ENCODE results near the gene PRDM7. TPM values are rescaled to one million over a fixed set of nuclear protein-coding genes. Genes with fewer than 3 reads are reported as not detected.
"Not testable (repeated sequence)": the region's sequence is repeated elsewhere in the genome, so short reads cannot be mapped to it uniquely, and the experiment has no call there.

Gene PRDM7
- total and polyA plus RNA-seq, 5 donors = not detected

- H3K4me3 ChIP-seq (ENCODE audit: low read length) = no peak overlapping the region
- DNase-seq = no peak
- no peak for ATAC-seq
- no peaks in the 10 kb centered on the region for H3K27me3 ChIP-seq (ENCODE audit: control insufficient read depth, insufficient read depth)
- intact Hi-C loops (cut with DNase I) = no loop called here
- WGBS = 59% methylated on average over 2 of the region's 2 CpGs
- no peaks in the 10 kb centered on the region for H3K4me1 ChIP-seq (ENCODE audit: control insufficient read depth, insufficient read depth, low read length)
- H3K9me3 ChIP-seq (ENCODE audit: control insufficient read depth, low read length) = no peaks in the 10 kb centered on the region
- H3K27ac ChIP-seq (ENCODE audit: low read length) = no peak overlapping the region
These were observed 6.7 kb downstream of the PRDM7 start for GRCh38 chr16:90070440-90070839.

DNA sequence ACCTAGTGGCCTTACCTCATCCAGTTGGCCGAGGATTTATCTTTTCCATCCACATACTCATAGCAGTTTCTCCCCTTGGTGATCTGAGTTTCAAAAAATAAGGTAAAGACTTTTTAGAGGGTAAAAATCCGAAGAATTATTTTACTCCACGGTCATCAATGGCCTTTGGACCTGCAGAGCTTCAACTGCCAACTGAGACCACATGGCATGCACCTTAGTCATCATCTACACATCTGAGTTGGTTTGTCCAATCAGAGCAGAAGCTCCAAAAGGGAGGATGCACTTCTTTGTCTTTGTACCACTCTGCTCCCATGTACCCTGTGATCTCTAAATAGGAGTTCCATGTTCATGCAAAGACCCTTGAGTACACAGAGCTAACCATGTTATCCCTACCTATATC is 15.7 kb downstream of the PRDM7 start:
- H3K4me3 ChIP-seq (ENCODE audit: low read length) = no peak overlapping the region
- H3K27ac ChIP-seq (ENCODE audit: low read length) = no peak overlapping the region
- DNase-seq = no peak
- H3K4me1 ChIP-seq (ENCODE audit: control insufficient read depth, insufficient read depth, low read length) = no peaks in the 10 kb centered on the region
- WGBS = 67% methylated on average over 3 of the region's 3 CpGs
- intact Hi-C loops (cut with DNase I) = no loop called here
- no peak for ATAC-seq
- no peaks in the 10 kb centered on the region for H3K9me3 ChIP-seq (ENCODE audit: control insufficient read depth, low read length)
- H3K27me3 ChIP-seq (ENCODE audit: control insufficient read depth, insufficient read depth) = no peaks in the 10 kb centered on the region

- Histone ChIP-seq H3K4me3 (ENCODE audit: low read length) (no peak overlapping the region), H3K27me3 (ENCODE audit: control insufficient read depth, insufficient read depth) (no peaks in the 10 kb centered on the region), H3K4me1 (ENCODE audit: control insufficient read depth, insufficient read depth, low read length) (no peaks in the 10 kb centered on the region), H3K27ac (ENCODE audit: low read length) (no peak overlapping the region), H3K9me3 (ENCODE audit: control insufficient read depth, low read length) (peaks cover 2% of the 10 kb centered on the region)
- 51% methylated on average over 8 of the region's 8 CpGs for WGBS
- DNase-seq (no peak), ATAC-seq (no peak)
- intact Hi-C loops (cut with DNase I) = no loop called here
These were observed 19.4 kb downstream of the PRDM7 start for GRCh38 chr16:90057738-90058173.

DNA sequence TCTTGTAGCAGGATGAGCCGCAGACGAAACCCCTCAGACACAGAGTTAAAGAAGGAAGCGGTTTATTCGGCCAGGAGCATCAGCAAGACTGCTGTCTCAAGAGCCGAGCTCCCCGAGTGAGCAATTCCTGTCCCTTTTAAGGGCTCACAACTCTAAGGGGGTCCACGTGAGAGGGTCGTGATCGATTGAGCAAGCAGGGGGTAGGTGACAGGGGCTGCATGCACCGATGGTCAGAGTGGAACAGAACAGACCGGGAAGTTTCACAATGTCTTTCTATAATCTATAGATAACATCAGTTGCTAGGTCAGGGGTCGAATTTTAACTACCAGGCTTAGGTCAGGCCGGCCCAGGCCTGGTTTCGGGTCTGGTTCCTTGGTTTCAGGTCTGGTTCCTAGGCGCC is 20.6 kb downstream of the PRDM7 start:
- H3K27ac ChIP-seq (ENCODE audit: low read length); H3K4me3 ChIP-seq (ENCODE audit: low read length); ATAC-seq; H3K4me1 ChIP-seq (ENCODE audit: control insufficient read depth, insufficient read depth, low read length); intact Hi-C loops (cut with DNase I); H3K27me3 ChIP-seq (ENCODE audit: control insufficient read depth, insufficient read depth); H3K9me3 ChIP-seq (ENCODE audit: control insufficient read depth, low read length); DNase-seq: not testable (repeated sequence)
- WGBS = 83% methylated on average over 15 of the region's 15 CpGs

GRCh38 chr16:90055371-90055770 is 21.8 kb downstream of the PRDM7 start:
- WGBS = 71% methylated on average over 4 of the region's 4 CpGs
- ATAC-seq (no peak), DNase-seq (no peak)
- Histone ChIP-seq H3K9me3 (ENCODE audit: control insufficient read depth, low read length) (peaks cover 2% of the 10 kb centered on the region), H3K27me3 (ENCODE audit: control insufficient read depth, insufficient read depth) (no peaks in the 10 kb centered on the region), H3K4me3 (ENCODE audit: low read length) (no peak overlapping the region), H3K27ac (ENCODE audit: low read length) (no peak overlapping the region), H3K4me1 (ENCODE audit: control insufficient read depth, insufficient read depth, low read length) (no peaks in the 10 kb centered on the region)
- intact Hi-C loops (cut with DNase I) = no loop called here

GRCh38 chr16:90054554-90054953 is 22.6 kb downstream of the PRDM7 start:
- Histone ChIP-seq H3K27me3 (ENCODE audit: control insufficient read depth, insufficient read depth) (no peaks in the 10 kb centered on the region), H3K4me3 (ENCODE audit: low read length) (no peak overlapping the region), H3K9me3 (ENCODE audit: control insufficient read depth, low read length) (peaks cover 2% of the 10 kb centered on the region), H3K27ac (ENCODE audit: low read length) (no peak overlapping the region), H3K4me1 (ENCODE audit: control insufficient read depth, insufficient read depth, low read length) (no peaks in the 10 kb centered on the region)
- intact Hi-C loops (cut with DNase I) = no loop called here
- 58% methylated on average over 4 of the region's 4 CpGs for WGBS
- DNase-seq = no peak
- no peak for ATAC-seq

DNA sequence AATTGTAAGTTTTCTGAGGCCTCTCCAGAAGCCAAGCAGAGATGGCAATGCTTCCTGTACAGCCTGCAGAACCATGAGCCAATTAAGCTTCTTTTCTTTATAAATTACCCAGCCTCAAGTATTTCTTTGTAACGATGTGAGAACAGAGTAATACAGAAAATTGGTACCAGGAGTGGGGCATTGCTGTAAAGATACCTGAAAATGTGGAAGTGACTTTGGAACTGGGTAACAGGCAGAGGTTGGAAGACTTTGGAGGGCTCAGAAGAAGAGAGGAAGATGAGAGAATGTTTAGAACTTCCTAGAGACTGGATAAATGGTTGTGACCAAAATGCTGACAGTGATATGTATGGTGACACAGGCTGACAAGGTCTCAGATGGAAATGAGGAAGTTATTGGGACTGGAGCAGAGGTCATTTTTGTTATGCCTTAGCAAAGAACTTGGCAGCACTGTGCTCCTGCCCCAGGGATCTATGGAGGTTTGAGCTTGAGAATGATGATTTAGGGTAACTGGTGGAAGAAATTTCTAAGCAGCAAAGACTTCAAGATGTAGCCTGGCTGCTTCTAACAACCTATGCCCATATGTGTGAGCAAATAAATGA is 23.1 kb downstream of the PRDM7 start:
- no peak for DNase-seq
- H3K27me3 ChIP-seq (ENCODE audit: control insufficient read depth, insufficient read depth) = no peaks in the 10 kb centered on the region
- H3K27ac ChIP-seq (ENCODE audit: low read length) = no peak overlapping the region
- 72% methylated on average over 1 of the region's 1 CpG for WGBS
- no peaks in the 10 kb centered on the region for H3K4me1 ChIP-seq (ENCODE audit: control insufficient read depth, insufficient read depth, low read length)
- no peak for ATAC-seq
- peaks cover 2% of the 10 kb centered on the region for H3K9me3 ChIP-seq (ENCODE audit: control insufficient read depth, low read length)
- no peak overlapping the region for H3K4me3 ChIP-seq (ENCODE audit: low read length)
- intact Hi-C loops (cut with DNase I) = no loop called here

DNA sequence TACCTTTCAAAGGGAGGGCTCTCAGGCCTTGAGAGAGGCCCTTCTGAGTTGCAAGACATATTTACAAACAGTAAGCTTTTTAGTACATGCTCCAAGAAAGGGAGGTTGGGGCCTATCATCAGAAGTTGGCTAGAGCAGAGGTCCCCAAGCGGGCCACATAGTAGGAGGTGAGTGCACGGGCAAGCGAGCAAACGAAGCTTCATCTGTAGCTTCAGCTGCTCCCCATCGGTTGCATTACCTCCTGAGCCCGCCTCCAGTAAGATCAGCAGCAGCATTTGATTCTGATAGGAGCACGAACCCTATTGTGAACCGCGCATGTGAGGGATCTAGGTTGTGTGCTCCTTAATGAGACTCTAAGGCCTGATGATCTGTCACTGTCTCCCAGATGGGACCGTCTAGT is 26.2 kb downstream of the PRDM7 start:
- intact Hi-C loops (cut with DNase I) = no loop called here
- H3K4me3 ChIP-seq (ENCODE audit: low read length) = no peak overlapping the region
- 85% methylated on average over 10 of the region's 10 CpGs for WGBS
- ATAC-seq (no peak), DNase-seq (no peak)
- H3K9me3 ChIP-seq (ENCODE audit: control insufficient read depth, low read length) = peaks cover 2% of the 10 kb centered on the region
- no peaks in the 10 kb centered on the region for H3K27me3 ChIP-seq (ENCODE audit: control insufficient read depth, insufficient read depth)
- no peaks in the 10 kb centered on the region for H3K4me1 ChIP-seq (ENCODE audit: control insufficient read depth, insufficient read depth, low read length)
- no peak overlapping the region for H3K27ac ChIP-seq (ENCODE audit: low read length)

- ATAC-seq = no peak
- H3K4me3 ChIP-seq (ENCODE audit: low read length) = no peak overlapping the region
- H3K27ac ChIP-seq (ENCODE audit: low read length) = no peak overlapping the region
- WGBS = 89% methylated on average over 19 of the region's 19 CpGs
- H3K4me1 ChIP-seq (ENCODE audit: control insufficient read depth, insufficient read depth, low read length) = no peaks in the 10 kb centered on the region
- DNase-seq = no peak
- no peaks in the 10 kb centered on the region for H3K27me3 ChIP-seq (ENCODE audit: control insufficient read depth, insufficient read depth)
- no peaks in the 10 kb centered on the region for H3K9me3 ChIP-seq (ENCODE audit: control insufficient read depth, low read length)
- intact Hi-C loops (cut with DNase I) = no loop called here
These were observed 28.3 kb downstream of the PRDM7 start for GRCh38 chr16:90048737-90049330.

DNA sequence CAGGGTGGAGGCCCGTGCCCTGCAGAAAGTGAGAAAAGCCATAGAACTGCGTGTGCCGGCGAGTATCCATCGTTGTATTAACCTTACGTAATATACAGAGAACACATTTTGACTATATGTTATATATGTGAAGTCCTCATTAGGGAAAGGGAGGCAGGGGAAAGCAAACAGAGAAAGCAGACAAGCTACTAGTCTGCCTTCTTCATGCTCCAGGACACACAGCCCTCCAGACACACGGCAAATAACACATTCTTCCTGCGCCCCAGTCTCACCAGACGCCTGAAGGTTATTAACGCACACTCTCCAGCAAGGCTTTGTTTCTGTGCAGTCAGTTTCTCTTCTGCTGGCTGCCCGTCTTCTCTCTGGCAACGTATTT is 28.8 kb downstream of the PRDM7 start:
- H3K4me3 ChIP-seq (ENCODE audit: low read length) = no peak overlapping the region

DNA sequence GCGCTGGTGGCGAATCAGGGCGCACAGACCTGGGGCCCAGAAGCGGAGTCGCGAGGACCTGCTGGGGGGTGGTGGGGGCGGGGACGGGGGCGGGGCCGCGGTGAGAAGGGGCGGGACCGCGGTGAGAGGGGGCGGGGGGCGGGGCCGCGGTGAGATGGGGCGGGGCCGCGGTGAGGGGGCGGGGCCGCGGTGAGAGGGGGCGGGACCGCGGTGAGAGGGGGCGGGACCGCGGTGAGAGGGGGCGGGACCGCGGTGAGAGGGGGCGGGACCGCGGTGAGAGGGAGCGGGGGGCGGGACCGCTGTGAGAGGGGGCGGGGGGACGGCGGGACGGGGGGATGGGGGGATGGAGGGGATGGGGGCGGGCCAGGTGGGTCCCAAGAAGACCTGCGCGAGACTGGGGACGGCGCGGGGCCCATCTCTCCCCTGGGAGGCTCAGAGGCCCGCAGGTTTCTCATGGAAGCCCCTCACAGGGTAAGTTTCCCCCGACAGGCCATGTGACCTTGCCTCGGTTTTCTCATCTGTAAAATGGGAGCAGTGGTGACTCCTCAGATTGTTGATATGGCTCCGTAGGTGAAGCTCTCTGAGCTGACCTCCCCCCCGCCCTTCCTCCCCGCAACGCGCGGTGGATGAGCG is 29.3 kb downstream of the PRDM7 start:
- Histone ChIP-seq H3K27me3 (ENCODE audit: control insufficient read depth, insufficient read depth) (no peaks in the 10 kb centered on the region), H3K4me3 (ENCODE audit: low read length) (peak overlapping the region; percentile 3), H3K4me1 (ENCODE audit: control insufficient read depth, insufficient read depth, low read length) (no peaks in the 10 kb centered on the region), H3K27ac (ENCODE audit: low read length) (no peak overlapping the region), H3K9me3 (ENCODE audit: control insufficient read depth, low read length) (no peaks in the 10 kb centered on the region)
- intact Hi-C loops (cut with DNase I) = no loop called here
- no peak for DNase-seq
- 20% methylated on average over 52 of the region's 59 CpGs for WGBS
- ATAC-seq = peak in 1 of 2 donors; percentile 5

More for the DNA sequence above, 28.8 kb downstream of the PRDM7 start:
- no peak for DNase-seq
- Histone ChIP-seq H3K4me1 (ENCODE audit: control insufficient read depth, insufficient read depth, low read length) (no peaks in the 10 kb centered on the region), H3K27me3 (ENCODE audit: control insufficient read depth, insufficient read depth) (no peaks in the 10 kb centered on the region), H3K9me3 (ENCODE audit: control insufficient read depth, low read length) (no peaks in the 10 kb centered on the region), H3K27ac (ENCODE audit: low read length) (no peak overlapping the region)
- no peak for ATAC-seq
- intact Hi-C loops (cut with DNase I) = no loop called here
- WGBS = 69% methylated on average over 12 of the region's 12 CpGs
